HG03354 (cell line): ENCODE results near the gene KIF26A.
"Not testable (repeated sequence)": the region's sequence is repeated elsewhere in the genome, so short reads cannot be mapped to it uniquely, and the experiment has no call there.

ENCODE experiments used
- ATAC-seq: cut with Tn5 transposase; IDR thresholded peaks from one replicate; pipeline ENCODE4 v1.9.1; 2021; ENCODE audit warnings: mild to moderate bottlenecking; ENCODE audit not compliant: unreplicated experiment, poor library complexity, severe bottlenecking

Gene KIF26A

DNA sequence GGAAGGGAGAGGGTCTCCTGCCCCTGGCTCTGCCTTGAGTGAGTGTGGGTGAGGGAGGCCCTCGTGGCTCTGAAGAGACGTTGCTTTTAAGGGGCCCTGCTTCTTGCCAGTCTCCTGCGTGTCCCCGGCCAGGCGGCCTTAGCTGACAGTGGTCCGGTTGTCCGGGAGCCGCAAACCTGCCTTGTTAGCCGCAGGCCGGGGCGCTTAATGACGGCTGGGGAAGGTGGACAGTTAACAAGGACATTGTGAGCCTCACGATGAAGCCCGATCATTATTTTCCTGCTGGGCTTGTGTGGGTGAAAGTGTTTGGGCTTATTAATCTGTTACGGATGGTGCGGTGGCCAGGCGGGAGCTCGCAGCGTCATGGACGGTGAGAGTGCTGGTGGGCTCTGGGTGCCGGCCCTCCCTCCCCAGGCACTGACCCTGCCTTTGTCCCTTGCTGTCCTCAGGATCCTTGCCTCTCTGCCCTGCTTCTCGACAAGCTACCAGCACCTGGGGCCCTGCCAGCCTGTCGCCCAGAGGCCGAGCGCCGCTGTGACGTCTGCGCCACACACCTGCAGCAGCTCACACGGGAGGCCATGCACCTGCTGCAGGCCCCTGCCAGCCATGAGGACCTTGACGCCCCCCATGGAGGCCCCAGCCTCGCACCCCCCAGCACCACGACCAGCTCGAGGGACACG lies 13.3 kb downstream of the KIF26A start:
- ATAC-seq, result no peak

DNA sequence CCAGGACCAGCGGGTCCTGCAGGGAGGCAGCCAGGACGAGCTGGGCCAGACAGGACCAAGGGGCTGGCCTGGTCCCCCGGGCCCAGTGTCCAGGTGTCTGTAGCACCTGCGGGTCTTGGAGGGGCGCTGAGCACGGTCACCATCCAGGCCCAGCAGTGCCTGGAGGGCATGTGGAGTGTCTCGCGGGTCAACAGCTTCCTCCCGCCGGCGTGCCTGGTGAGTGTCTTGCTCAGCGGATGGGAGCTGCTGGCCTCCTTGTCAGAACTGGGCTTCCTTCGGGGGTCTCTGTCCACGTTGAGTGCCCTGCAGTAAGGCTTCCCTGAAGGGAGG lies 13.8 kb downstream of the KIF26A start:
- no peak for ATAC-seq

DNA sequence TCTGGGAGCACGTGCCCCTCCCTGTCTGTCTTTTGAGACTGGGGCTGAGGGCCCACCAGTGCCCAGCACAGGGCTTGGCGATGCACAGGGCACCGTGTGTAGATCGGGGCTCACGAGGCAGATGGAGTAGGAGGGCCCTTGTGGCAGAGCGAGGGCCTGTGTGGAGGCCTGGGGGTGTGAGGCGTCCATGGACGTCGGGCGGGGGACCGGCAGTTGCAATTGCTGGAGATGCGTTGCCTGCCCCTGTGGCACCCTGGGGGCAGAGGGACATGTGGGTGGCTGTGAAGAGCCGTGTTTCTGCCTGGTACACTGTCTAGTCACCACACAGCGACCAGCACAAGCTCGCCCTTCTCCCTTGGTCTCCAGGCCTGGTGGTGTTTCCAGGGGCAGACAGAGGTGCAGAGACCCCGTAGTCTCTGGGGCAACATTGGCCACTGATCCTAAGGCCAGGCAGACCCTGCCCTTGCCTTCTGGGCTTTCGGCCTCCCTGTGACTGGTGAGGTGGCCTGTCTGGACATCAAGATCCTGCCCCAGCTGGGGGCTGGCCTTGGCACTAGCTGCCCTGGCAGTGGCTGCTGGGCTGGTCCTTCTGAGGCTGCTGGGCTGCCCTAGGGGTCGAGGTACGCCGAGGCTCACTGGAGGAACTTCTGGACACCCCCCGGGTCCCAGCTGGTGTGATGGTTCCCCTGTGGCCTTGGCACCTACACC lies 14.5 kb downstream of the KIF26A start:
- no peak for ATAC-seq

DNA sequence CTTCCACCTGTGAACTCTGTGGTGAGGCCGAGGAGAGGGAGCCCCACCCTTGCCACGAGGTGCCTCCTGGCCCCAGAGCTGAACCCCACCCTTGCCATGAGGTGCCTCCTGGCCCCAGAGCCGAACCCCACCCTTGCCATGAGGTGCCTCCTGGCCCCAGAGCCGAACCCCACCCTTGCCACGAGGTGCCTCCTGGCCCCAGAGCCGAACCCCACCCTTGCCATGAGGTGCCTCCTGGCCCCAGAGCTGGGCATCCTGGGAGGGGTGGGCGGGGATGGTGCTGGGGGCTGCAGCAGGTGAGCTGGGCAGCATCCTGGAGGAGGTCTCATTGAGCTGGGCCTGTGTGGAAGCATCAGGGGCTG lies 15.0 kb downstream of the KIF26A start:
- not testable (repeated sequence) for ATAC-seq

DNA sequence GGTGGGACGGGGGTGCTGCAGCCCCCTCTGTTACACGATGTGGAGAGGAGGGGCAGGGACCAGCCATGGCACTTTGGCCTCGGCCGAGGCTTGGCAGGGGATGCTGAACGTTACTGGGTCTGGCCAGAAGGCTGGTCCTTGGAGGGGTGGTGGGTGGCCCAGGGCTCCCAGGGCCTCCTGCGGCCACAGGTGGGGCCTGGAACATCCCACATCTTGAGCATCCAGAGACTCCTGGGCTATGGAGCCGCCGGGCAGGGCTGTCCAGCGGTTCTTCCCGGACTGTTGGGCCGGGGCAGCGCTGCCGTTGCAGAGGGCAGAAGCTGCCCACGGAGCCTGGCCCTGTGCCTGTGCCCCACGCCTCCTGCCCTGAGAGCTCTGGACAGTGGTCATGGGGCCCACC lies 15.9 kb downstream of the KIF26A start:
- ATAC-seq, result no peak

DNA sequence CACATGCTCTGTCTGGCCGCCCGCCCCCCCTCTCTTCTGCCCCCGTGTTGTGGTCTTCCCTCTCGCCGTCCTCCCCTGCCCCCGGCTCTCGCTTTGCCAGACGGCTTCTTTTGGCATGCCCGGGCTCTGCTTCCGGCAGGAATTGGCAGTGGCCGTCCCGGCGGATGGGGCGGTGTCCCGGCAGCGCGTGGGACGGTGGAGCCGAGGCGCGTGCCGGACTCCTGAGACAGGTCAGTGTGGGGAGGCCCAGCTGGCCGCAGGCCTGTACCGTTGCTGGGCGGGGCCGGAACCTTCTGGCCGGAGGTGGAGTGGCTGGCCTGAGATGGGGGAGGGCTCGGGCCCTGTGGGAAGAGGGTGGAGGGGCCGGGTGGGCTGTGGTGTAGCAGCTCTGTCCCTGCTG lies 17.1 kb downstream of the KIF26A start:
- no peak for ATAC-seq

DNA sequence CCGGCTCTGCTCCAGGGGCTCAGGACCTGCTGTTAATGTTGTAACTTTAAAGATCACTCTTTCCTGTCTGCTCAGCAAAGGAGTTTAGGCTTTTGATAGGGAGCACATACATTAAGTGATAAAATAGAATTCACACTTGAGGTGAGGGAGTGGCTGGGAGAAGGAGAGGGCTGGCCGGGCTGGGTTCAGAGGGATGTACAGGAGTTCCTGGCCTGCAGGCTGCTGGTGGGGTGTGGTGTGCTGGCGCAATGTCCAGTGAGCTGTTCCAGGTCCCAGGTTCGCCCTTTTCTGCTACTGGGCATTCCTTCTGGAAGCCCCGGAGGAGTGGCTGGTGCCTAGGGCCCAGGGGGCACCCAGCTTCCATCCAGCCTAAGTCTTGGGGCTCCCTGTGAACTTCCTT lies 17.8 kb downstream of the KIF26A start:
- ATAC-seq, result no peak

DNA sequence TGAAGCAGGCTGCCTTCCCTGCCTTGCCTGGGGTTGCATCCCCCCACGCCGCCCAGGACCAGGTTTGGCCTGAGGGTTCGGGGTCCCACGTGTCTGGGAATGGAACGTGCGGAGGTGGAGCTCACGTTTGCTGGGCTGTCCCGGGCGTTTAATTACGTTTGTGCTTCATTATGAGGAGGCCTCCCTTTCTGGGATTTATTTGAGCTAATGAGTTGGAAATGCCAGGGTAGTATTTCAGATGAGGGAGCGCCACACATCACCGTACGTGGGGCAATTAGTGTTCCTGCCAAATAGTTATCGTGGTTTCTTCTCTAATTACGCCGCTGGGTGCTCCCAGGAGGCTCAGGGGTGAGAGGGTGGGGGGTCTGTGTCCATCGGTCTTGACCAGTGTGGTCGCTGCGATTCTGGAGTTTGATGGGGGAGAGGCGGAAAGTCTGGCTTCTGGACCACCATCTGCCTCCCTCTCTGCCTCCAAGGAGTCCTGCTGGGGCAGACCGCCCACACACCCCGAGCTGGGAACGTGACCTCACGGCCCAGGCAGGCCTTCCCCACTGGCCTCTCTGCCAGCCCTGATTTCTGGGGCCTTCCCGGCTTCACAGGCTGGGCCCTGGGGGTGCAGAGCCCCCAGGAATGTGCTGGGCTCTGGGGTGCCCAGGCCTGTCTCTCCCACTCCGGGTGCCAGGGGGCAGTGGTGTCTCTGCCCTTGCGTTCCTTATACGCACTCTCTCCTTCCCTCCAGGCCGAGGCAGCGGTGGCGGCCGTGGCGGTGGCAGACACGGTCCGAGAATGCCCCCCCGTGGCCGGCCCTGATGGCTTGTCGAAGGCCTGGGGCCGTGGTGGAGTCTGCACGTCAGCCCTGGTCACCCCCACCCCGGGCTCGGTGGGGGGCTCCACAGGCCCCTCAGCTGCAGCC lies 18.9 kb downstream of the KIF26A start:
- no peak for ATAC-seq

DNA sequence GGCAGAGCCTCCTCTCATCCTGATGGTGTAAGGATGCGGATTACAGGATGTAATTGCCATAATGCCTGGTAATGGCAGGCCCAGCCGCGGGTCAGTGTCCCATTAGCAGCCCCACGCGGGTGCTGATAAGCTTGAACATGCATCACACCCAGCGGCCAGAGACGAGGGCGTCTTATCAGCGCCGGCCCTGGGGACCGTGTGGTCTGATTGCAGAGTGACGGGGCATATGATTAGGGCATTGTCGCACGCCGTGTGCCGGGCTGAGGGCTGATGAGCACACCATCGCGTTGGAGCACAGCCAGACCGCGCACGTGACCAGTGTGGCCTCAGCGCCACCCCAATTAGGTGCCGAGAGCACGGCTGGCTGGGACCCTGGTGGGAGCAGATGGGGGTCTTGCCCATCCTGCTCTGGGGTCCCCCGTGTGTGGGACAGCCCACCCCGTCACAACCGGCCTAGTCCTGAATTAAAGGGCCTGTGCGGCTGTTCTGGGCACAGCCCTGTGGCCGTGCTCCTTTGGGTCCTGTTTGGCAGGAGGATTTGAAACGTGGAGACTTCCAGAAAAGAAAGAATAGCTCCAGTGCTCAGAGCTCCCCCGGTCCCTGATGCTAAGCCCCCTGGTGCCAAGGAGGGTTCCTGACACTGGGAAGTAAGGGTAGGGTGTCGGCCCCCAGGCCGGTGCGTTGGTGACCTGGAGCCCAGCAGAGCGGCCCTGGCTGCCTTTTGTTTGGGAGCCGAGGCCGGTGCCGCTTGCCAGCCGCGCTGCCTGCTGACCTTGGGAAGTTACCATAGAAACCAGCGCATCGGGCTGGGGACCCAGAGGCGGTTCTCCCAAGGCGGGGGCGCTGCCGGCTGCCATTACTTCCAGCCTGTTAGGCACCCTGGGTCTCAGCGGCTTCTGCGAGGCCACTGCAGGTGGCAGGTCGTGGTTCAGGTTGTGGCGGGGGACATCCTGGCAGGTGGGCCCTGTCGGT lies 20.7 kb downstream of the KIF26A start:
- ATAC-seq, result no peak

DNA sequence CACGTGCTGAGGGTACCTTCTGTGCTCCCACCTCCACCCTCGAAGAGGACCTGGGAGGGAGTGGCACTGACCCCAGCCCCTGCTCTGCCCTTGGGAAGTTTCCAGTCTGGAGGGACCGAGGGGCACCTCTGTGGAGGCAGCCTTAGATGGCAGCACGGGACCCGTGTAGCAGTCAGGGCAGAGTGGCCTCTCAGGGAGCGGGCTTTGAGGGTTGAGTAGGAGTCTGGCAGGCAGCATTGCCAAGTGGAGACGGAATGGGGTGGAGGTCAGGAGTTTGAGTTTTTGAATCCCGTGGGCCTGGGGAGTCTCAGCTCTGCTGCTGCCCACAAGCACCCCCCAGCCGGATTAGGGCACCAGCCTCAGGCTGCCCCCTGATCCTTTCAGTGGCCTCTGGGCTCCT lies 21.6 kb downstream of the KIF26A start:
- no peak for ATAC-seq

DNA sequence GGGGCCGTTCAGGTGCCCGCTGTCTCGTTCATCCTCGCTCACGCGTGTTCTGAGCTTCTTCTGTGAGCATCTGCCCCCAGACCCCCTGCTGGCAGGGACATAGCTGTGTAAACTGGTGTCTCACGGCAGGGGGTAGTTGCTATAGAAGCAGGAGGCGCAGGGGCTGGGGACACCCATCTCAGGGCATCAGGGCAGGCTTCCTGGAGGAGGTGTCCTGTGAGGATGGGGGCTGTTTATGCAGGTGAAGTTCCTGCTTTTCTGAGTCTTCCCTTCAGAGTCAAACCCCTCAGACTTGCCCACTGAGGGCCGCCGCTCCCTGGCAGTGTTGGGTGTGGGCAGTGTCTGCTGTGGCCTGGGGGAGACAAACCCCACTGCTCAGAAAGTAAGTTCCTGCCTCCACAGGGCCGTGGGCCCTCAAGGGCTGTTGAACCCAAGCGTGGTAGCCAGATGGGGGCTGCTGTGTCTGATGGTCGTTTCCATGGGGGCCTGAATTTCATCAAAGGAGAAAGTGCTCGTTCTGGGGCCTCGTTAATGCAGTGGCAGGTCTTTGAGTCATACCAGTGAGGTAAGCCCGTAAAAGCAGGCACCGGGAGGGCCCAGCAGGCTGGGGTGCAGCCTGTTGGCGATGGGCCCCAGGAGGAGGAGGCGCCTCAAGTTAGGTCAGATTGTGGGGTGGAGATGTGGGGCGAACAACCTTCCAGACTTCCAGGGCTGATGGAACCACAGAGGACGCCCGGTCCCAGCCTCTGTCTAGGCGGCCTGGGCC lies 23.4 kb downstream of the KIF26A start:
- ATAC-seq, result no peak

DNA sequence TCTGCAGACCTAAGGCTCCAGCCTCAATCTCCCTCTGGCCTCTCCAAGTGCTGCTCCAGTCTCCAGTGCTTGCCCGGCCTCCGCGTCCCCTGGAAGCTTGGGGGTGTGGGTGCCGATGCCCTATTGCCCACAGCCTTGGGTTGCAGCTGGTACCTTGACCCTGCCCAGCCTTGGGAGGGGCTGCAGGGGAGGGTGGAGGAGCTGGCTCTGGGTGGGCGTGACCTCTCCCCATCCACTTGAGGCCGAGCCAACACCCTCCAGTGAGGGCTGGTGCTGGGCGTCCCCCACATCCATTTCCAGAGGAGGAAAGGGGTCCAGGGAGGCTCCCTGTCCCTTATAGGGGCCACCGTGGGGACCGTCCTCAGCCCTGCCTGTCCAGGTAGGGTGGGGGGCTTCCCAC lies 24.1 kb downstream of the KIF26A start:
- ATAC-seq, result no peak

DNA sequence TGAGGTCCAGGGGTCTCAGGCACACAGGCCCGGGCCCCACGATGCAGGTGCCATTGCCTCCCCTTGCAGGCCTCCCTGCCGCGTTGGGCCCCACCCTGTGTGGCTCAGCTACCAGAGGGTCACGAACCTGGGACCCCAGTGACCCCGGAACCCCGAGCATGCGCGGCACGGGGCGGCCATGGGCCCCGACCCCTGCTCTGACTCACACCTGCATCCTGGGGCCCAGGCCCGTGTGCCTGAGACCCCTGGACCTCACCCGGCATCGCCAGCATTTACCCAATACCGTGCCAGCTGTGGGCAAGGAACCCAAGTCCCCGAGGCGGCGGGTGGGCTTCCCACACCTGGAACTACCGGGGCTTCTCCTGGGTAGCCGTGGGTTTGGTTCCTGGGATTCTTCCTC lies 25.2 kb downstream of the KIF26A start:
- ATAC-seq, result no peak

DNA sequence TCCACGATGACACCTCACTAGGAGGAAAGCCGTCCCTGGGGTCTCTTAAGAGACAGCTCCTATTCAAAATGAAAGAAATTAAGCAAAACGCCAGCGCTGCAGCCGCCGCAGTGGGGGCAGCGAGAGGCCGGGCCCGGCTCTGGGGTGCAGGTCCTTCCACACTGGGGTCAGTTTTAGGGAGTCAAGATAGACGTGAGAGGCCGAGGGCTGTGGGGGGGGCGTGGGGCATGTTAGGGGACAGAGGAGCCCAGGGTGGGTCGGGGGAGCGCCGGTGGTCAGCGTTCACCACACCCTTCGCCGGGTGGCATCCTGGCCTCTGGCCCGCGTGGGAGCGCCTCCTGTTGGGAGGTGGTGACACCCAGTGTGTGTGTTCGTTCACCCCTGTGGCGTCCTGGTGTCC lies 25.7 kb downstream of the KIF26A start:
- no peak for ATAC-seq

DNA sequence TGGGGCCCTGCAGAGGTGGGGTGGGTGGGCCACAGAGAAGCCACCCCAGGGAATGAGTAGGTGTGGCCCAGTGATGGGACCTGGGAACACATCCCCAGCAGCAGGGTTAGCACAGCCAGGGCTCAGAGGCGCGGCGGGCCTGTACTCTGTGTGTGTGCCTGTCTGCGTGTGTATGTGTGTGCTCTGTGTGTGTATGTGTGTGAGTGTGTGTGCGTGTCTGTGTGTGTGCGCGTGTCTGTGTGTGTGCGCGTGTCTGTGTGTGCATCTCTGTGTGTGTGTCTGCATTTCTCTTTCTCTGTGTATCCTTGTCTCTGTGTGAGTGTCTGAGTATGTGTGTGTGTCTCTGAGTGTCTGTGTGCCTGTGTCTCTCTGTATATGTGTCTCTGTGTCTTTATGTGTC lies 26.1 kb downstream of the KIF26A start:
- ATAC-seq, result no peak

DNA sequence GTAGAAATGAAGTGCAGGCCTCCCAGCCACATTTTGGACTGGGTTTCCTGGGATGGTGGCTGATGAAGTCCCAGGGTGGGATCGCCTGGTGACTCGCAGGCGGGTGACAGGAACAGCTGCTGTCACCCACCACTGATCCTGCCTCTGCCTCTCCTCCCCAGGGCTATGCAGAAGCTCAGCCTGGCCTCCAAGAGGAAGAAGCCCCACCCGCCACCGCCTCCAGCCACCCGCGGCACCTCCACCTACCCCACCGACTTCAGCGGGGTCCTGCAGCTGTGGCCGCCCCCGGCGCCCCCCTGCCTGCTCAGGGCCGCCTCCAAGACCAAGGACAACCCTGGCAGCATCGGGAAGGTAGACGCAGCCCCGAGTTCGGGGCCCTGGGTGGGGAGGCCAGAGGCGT lies 28.3 kb downstream of the KIF26A start:
- no peak for ATAC-seq

DNA sequence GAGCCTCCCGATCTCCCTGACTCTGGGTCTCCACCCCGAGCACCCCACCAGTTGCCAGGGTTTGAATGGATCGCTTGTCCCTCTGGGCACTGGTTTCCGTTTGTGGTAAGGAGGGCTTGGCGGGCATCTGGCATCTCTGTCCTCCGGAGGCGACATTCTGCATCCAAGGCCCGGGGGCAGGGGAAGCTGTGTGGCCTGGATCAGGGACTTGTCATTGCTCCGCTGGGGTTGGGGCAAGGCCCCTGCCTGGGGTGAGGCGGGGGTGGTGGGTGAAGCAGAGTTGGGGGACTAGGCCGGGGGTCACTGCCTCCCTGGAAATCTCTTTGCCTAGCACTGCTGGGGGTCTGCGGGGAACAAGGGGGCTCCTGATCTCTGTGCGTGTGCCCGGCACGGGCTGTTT lies 30.2 kb downstream of the KIF26A start:
- no peak for ATAC-seq

DNA sequence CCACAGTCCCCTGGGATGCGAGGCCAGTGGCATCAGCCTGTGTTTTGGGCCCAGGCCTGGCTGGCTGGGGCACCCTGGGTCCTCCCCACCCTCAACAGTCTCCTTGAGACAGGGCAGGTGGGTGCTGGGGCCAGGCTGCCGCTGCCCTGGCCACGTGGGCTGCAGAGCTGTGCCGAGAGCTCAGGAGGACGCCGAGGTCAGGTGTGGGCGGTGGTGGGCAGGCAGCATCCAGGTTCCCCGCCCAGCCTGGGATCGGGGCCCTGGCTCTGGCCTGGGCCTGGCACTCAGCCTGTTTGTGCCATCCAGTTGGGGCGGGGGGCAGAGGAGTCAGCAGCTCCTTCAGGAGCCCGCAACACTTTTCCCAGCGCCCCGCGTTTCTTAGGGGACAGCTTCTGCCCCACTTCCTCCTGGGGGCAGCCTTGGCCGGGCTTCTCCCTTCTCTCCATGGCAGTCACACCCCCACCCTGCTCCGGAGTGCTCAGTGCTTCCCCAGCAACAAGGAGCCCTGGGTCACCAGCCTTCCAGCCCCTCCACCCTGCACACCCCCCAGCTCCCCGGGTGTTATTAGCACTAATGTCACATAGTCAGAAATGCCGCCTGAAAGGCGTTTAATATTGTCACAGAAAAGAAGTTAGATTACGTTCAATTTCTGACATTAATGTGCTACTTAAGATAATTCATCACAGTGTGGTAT lies 30.8 kb downstream of the KIF26A start:
- no peak for ATAC-seq
